Measurements from ENCODE around the gene VSIR.

Gene VSIR

GRCh38 chr10:71719042-71719441, 54.3 kb downstream of the VSIR start:
- no peaks in the 10 kb centered on the region for H3K27me3 ChIP-seq (replicated peaks in 2 of 5; ENCODE audit: control insufficient read depth in 4 of 5, insufficient read depth in 5 of 5, low read length in 4 of 5)
- H3K9me3 ChIP-seq (ENCODE audit: control extremely low read depth in 1 of 5, control insufficient read depth in 4 of 5, insufficient read depth in 2 of 5, low read depth in 1 of 5, low read length in 4 of 5) = no peaks in the 10 kb centered on the region
- no peaks in the 10 kb centered on the region for H3K36me3 ChIP-seq (ENCODE audit: control insufficient read depth in 4 of 4, insufficient read depth in 4 of 4, low read length in 3 of 4)
- H3K4me1 ChIP-seq (ENCODE audit: control extremely low read depth in 1 of 4, control insufficient read depth in 4 of 4, insufficient read depth in 4 of 4, low read length in 3 of 4) = peaks cover 4 to 48% (median 30%) of the 10 kb centered on the region in 4 experiments
- no peak for DNase-seq
- WGBS (ENCODE audit: insufficient coverage) = 91% methylated on average over 5 of the region's 7 CpGs
- H3K27ac ChIP-seq (ENCODE audit: insufficient read depth in 1 of 2, low read depth in 1 of 2, low read length in 2 of 2, poor library complexity in 1 of 2, severe bottlenecking in 2 of 2) = no peak overlapping the region
- CTCF ChIA-PET = interaction anchor here (0.8 to 5.0 kb wide), 8 partner anchors 9 to 55 kb away, joined by 3 to 21 read pairs (median 5); partner anchors contain the start of gene VSIR
- H3K4me3 ChIP-seq (ENCODE audit: control insufficient read depth in 1 of 7, extremely low read depth in 1 of 7, insufficient read depth in 4 of 7, low read depth in 2 of 7, low read length in 6 of 7) = no peak overlapping the region
- POLR2A ChIA-PET = interaction anchor here (0.7 kb wide), 2 partner anchors 23 to 54 kb away, joined by 4 to 7 read pairs; partner anchors contain the start of gene VSIR

GRCh38 chr10:71718165-71718698, 55.1 kb downstream of the VSIR start:
- WGBS (ENCODE audit: insufficient coverage) = 98% methylated on average over 5 of the region's 10 CpGs
- no peak overlapping the region for H3K27ac ChIP-seq (ENCODE audit: insufficient read depth in 1 of 2, low read depth in 1 of 2, low read length in 2 of 2, poor library complexity in 1 of 2, severe bottlenecking in 2 of 2)
- H3K4me3 ChIP-seq (ENCODE audit: control insufficient read depth in 1 of 7, extremely low read depth in 1 of 7, insufficient read depth in 4 of 7, low read depth in 2 of 7, low read length in 6 of 7) = no peak overlapping the region
- DNase-seq = no peak
- no peaks in the 10 kb centered on the region for H3K27me3 ChIP-seq (replicated peaks in 2 of 5; ENCODE audit: control insufficient read depth in 4 of 5, insufficient read depth in 5 of 5, low read length in 4 of 5)
- no peaks in the 10 kb centered on the region for H3K36me3 ChIP-seq (ENCODE audit: control insufficient read depth in 4 of 4, insufficient read depth in 4 of 4, low read length in 3 of 4)
- peaks cover 7 to 48% (median 31%) of the 10 kb centered on the region in 4 experiments for H3K4me1 ChIP-seq (ENCODE audit: control extremely low read depth in 1 of 4, control insufficient read depth in 4 of 4, insufficient read depth in 4 of 4, low read length in 3 of 4)
- ChIA-PET CTCF (interaction anchor here (0.9 to 2.8 kb wide), 5 partner anchors 8 to 21 kb away, joined by 4 to 23 read pairs (median 6); no protein-coding TSS in a partner anchor), POLR2A (no interaction called here)
- no peaks in the 10 kb centered on the region for H3K9me3 ChIP-seq (ENCODE audit: control extremely low read depth in 1 of 5, control insufficient read depth in 4 of 5, insufficient read depth in 2 of 5, low read depth in 1 of 5, low read length in 4 of 5)

- Histone ChIP-seq H3K9me3 (ENCODE audit: control extremely low read depth in 1 of 5, control insufficient read depth in 4 of 5, insufficient read depth in 2 of 5, low read depth in 1 of 5, low read length in 4 of 5) (no peaks in the 10 kb centered on the region), H3K27me3 (replicated peaks in 2 of 5; ENCODE audit: control insufficient read depth in 4 of 5, insufficient read depth in 5 of 5, low read length in 4 of 5) (no peaks in the 10 kb centered on the region), H3K36me3 (ENCODE audit: control insufficient read depth in 4 of 4, insufficient read depth in 4 of 4, low read length in 3 of 4) (no peaks in the 10 kb centered on the region), H3K4me1 (ENCODE audit: control extremely low read depth in 1 of 4, control insufficient read depth in 4 of 4, insufficient read depth in 4 of 4, low read length in 3 of 4) (peaks cover 7 to 48% (median 37%) of the 10 kb centered on the region in 4 experiments), H3K4me3 (ENCODE audit: control insufficient read depth in 1 of 7, extremely low read depth in 1 of 7, insufficient read depth in 4 of 7, low read depth in 2 of 7, low read length in 6 of 7) (no peak overlapping the region), H3K27ac (ENCODE audit: insufficient read depth in 1 of 2, low read depth in 1 of 2, low read length in 2 of 2, poor library complexity in 1 of 2, severe bottlenecking in 2 of 2) (no peak overlapping the region)
- WGBS (ENCODE audit: insufficient coverage) = 91% methylated on average over 2 of the region's 2 CpGs
- no peak for DNase-seq
- POLR2A ChIA-PET = no interaction called here
- CTCF ChIA-PET = interaction anchor here (0.6 to 2.8 kb wide), 5 partner anchors 8 to 111 kb away, joined by 3 to 23 read pairs (median 6); no protein-coding TSS in a partner anchor
Measured at GRCh38 chr10:71717551-71717951, 55.8 kb downstream of the VSIR start.

- CTCF ChIA-PET = interaction anchor here (0.6 to 6.2 kb wide), 7 partner anchors 9 to 111 kb away, joined by 3 to 32 read pairs (median 6); no protein-coding TSS in a partner anchor
- no peak overlapping the region for H3K27ac ChIP-seq (ENCODE audit: insufficient read depth in 1 of 2, low read depth in 1 of 2, low read length in 2 of 2, poor library complexity in 1 of 2, severe bottlenecking in 2 of 2)
- no peaks in the 10 kb centered on the region for H3K36me3 ChIP-seq (ENCODE audit: control insufficient read depth in 4 of 4, insufficient read depth in 4 of 4, low read length in 3 of 4)
- POLR2A ChIA-PET = no interaction called here
- no peaks in the 10 kb centered on the region for H3K9me3 ChIP-seq (ENCODE audit: control extremely low read depth in 1 of 5, control insufficient read depth in 4 of 5, insufficient read depth in 2 of 5, low read depth in 1 of 5, low read length in 4 of 5)
- no peak overlapping the region for H3K4me3 ChIP-seq (ENCODE audit: control insufficient read depth in 1 of 7, extremely low read depth in 1 of 7, insufficient read depth in 4 of 7, low read depth in 2 of 7, low read length in 6 of 7)
- no peak for DNase-seq
- 86% methylated on average over 1 of the region's 4 CpGs for WGBS (ENCODE audit: insufficient coverage)
- H3K4me1 ChIP-seq (ENCODE audit: control extremely low read depth in 1 of 4, control insufficient read depth in 4 of 4, insufficient read depth in 4 of 4, low read length in 3 of 4) = peaks cover 7 to 53% (median 38%) of the 10 kb centered on the region in 4 experiments
- H3K27me3 ChIP-seq (replicated peaks in 2 of 5; ENCODE audit: control insufficient read depth in 4 of 5, insufficient read depth in 5 of 5, low read length in 4 of 5) = no peaks in the 10 kb centered on the region
Measured at GRCh38 chr10:71717056-71717455, 56.3 kb downstream of the VSIR start.

GRCh38 chr10:71716426-71716825, 56.9 kb downstream of the VSIR start:
- POLR2A ChIA-PET = no interaction called here

GRCh38 chr10:71715860-71716259, 57.5 kb downstream of the VSIR start:
- ChIA-PET POLR2A (no interaction called here), CTCF (interaction anchor here (1.1 to 6.2 kb wide), 7 partner anchors 9 to 97 kb away, joined by 3 to 32 read pairs (median 6); no protein-coding TSS in a partner anchor)
- no peak for DNase-seq
- Histone ChIP-seq H3K4me1 (ENCODE audit: control extremely low read depth in 1 of 4, control insufficient read depth in 4 of 4, insufficient read depth in 4 of 4, low read length in 3 of 4) (peaks cover 7 to 62% (median 38%) of the 10 kb centered on the region in 4 experiments), H3K9me3 (ENCODE audit: control extremely low read depth in 1 of 5, control insufficient read depth in 4 of 5, insufficient read depth in 2 of 5, low read depth in 1 of 5, low read length in 4 of 5) (no peaks in the 10 kb centered on the region), H3K27ac (ENCODE audit: insufficient read depth in 1 of 2, low read depth in 1 of 2, low read length in 2 of 2, poor library complexity in 1 of 2, severe bottlenecking in 2 of 2) (no peak overlapping the region), H3K27me3 (replicated peaks in 2 of 5; ENCODE audit: control insufficient read depth in 4 of 5, insufficient read depth in 5 of 5, low read length in 4 of 5) (no peaks in the 10 kb centered on the region), H3K4me3 (ENCODE audit: control insufficient read depth in 1 of 7, extremely low read depth in 1 of 7, insufficient read depth in 4 of 7, low read depth in 2 of 7, low read length in 6 of 7) (no peak overlapping the region), H3K36me3 (ENCODE audit: control insufficient read depth in 4 of 4, insufficient read depth in 4 of 4, low read length in 3 of 4) (no peaks in the 10 kb centered on the region)
- 95% methylated on average over 20 of the region's 20 CpGs for WGBS (ENCODE audit: insufficient coverage)

More at GRCh38 chr10:71716426-71716825, 56.9 kb downstream of the VSIR start:
- Histone ChIP-seq H3K27me3 (replicated peaks in 2 of 5; ENCODE audit: control insufficient read depth in 4 of 5, insufficient read depth in 5 of 5, low read length in 4 of 5) (no peaks in the 10 kb centered on the region), H3K9me3 (ENCODE audit: control extremely low read depth in 1 of 5, control insufficient read depth in 4 of 5, insufficient read depth in 2 of 5, low read depth in 1 of 5, low read length in 4 of 5) (no peaks in the 10 kb centered on the region), H3K27ac (ENCODE audit: insufficient read depth in 1 of 2, low read depth in 1 of 2, low read length in 2 of 2, poor library complexity in 1 of 2, severe bottlenecking in 2 of 2) (no peak overlapping the region), H3K4me3 (ENCODE audit: control insufficient read depth in 1 of 7, extremely low read depth in 1 of 7, insufficient read depth in 4 of 7, low read depth in 2 of 7, low read length in 6 of 7) (no peak overlapping the region), H3K36me3 (ENCODE audit: control insufficient read depth in 4 of 4, insufficient read depth in 4 of 4, low read length in 3 of 4) (no peaks in the 10 kb centered on the region), H3K4me1 (ENCODE audit: control extremely low read depth in 1 of 4, control insufficient read depth in 4 of 4, insufficient read depth in 4 of 4, low read length in 3 of 4) (peaks cover 7 to 56% (median 38%) of the 10 kb centered on the region in 4 experiments)
- DNase-seq = no peak
- WGBS (ENCODE audit: insufficient coverage) = 96% methylated on average over 3 of the region's 5 CpGs
- CTCF ChIA-PET = interaction anchor here (1.1 to 6.2 kb wide), 8 partner anchors 9 to 96 kb away, joined by 3 to 32 read pairs (median 6); no protein-coding TSS in a partner anchor

- Histone ChIP-seq H3K27ac (ENCODE audit: insufficient read depth in 1 of 2, low read depth in 1 of 2, low read length in 2 of 2, poor library complexity in 1 of 2, severe bottlenecking in 2 of 2) (no peak overlapping the region), H3K4me3 (ENCODE audit: control insufficient read depth in 1 of 7, extremely low read depth in 1 of 7, insufficient read depth in 4 of 7, low read depth in 2 of 7, low read length in 6 of 7) (no peak overlapping the region), H3K4me1 (ENCODE audit: control extremely low read depth in 1 of 4, control insufficient read depth in 4 of 4, insufficient read depth in 4 of 4, low read length in 3 of 4) (peaks cover 7 to 63% (median 37%) of the 10 kb centered on the region in 4 experiments), H3K27me3 (replicated peaks in 2 of 5; ENCODE audit: control insufficient read depth in 4 of 5, insufficient read depth in 5 of 5, low read length in 4 of 5) (no peaks in the 10 kb centered on the region), H3K9me3 (ENCODE audit: control extremely low read depth in 1 of 5, control insufficient read depth in 4 of 5, insufficient read depth in 2 of 5, low read depth in 1 of 5, low read length in 4 of 5) (no peaks in the 10 kb centered on the region), H3K36me3 (ENCODE audit: control insufficient read depth in 4 of 4, insufficient read depth in 4 of 4, low read length in 3 of 4) (no peaks in the 10 kb centered on the region)
- DNase-seq = no peak
- WGBS (ENCODE audit: insufficient coverage) = 83% methylated on average over 7 of the region's 8 CpGs
- POLR2A ChIA-PET = no interaction called here
- CTCF ChIA-PET = interaction anchor here (0.9 to 6.2 kb wide), 7 partner anchors 9 to 402 kb away, joined by 3 to 41 read pairs (median 4); partner anchors contain the start of gene VSIR
Measured at GRCh38 chr10:71715026-71715425, 58.3 kb downstream of the VSIR start.

All from common myeloid progenitor, CD34-positive (primary cell).